Right atrium auricular region (tissue), 2 donors: Measurements from ENCODE around the gene TPH2. TPM values are rescaled to one million over a fixed set of nuclear protein-coding genes. Genes with fewer than 3 reads are reported as not detected.

Experiments used
- DNase-seq: peaks from one replicate; pipeline ENCODE4 v3.0.0-alpha.2; 2019; ENCODE audit warnings: low spot score
- H3K27ac ChIP-seq, 2 donors: fragments of 200-600 bp; sonication (generic); 1 replicate in 1 of 2; 2 replicates in 1 of 2; pipeline ENCODE4 v1.5.1; 2016 to 2019
- H3K27me3 ChIP-seq, 2 donors: fragments of 200-600 bp; sonication (generic); one replicate each; pipeline versions ENCODE4 v1.5.1 to v1.6.0; 2017 to 2019
- H3K36me3 ChIP-seq: fragments of 200-600 bp; sonication (generic); one replicate; pipeline ENCODE4 v1.5.1; 2016
- H3K4me1 ChIP-seq, 2 donors: fragments of 200-600 bp; sonication (generic); one replicate each; pipeline versions ENCODE4 v1.5.1 to v1.6.0; 2017 to 2019
- H3K4me3 ChIP-seq, 2 donors: fragments of 200-600 bp; sonication (generic); 1 replicate in 1 of 2; 2 replicates in 1 of 2; pipeline ENCODE4 v1.5.1; 2017 to 2019; ENCODE audit warnings: mild to moderate bottlenecking in 1 of 2, moderate library complexity in 1 of 2
- H3K9me3 ChIP-seq, 2 donors: fragments of 200-600 bp; sonication (generic); one replicate each; pipeline ENCODE4 v1.5.1; 2019
- total RNA-seq, 2 donors: library from RNA; depleted of rRNA; stranded (reverse); fragments of >200 nt; gene quantifications; one replicate each; pipeline ENCODE4 v1.1.0, GENCODE V29; 2016
- TF ChIP-seq, protein P1 (sequence below), 2 donors: fragments of 200-600 bp; sonication (generic); IDR thresholded peaks; one replicate each; pipeline ENCODE4 v1.5.1; 2019; ENCODE audit warnings: antibody characterized with exemption in 2 of 2

The TPH2 gene
- total RNA-seq, 2 donors from 2014 or later = not detected

DNA sequence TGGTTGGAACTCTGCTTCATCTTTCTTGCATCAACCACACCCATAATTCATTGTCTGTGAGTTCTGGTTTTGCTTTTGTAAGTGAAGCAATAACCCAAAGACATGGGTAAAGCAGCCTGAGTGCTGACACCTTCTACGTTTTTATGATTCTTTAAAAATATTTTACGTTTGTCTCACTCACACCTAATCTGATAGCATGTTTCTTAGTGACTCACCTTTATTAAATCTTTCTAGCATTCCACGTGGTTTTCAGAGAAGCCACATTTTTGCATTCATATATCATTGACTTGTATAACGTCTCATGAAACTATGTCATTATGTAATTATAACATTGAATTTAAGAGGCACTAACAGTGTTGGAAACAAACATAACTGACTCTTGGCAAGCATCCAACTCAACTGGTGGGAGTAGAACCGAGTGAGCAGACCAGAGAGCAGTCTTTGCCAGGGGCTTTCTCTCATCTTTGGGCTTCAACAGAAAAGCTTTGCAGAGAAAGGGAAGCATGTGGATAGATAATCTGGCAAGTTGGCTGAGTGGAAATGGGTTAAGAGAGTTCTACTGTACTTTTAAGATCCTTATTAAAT lies 118.8 kb downstream of the TPH2 start:
- H3K36me3 ChIP-seq = no peaks in the 10 kb centered on the region
- DNase-seq = no peak
- no peaks in the 10 kb centered on the region for H3K27me3 ChIP-seq
- no peaks in the 10 kb centered on the region for H3K4me1 ChIP-seq
- no peak overlapping the region for H3K27ac ChIP-seq
- H3K9me3 ChIP-seq = no peaks in the 10 kb centered on the region
- H3K4me3 ChIP-seq = no peak overlapping the region
- TF ChIP-seq, protein P1, sequence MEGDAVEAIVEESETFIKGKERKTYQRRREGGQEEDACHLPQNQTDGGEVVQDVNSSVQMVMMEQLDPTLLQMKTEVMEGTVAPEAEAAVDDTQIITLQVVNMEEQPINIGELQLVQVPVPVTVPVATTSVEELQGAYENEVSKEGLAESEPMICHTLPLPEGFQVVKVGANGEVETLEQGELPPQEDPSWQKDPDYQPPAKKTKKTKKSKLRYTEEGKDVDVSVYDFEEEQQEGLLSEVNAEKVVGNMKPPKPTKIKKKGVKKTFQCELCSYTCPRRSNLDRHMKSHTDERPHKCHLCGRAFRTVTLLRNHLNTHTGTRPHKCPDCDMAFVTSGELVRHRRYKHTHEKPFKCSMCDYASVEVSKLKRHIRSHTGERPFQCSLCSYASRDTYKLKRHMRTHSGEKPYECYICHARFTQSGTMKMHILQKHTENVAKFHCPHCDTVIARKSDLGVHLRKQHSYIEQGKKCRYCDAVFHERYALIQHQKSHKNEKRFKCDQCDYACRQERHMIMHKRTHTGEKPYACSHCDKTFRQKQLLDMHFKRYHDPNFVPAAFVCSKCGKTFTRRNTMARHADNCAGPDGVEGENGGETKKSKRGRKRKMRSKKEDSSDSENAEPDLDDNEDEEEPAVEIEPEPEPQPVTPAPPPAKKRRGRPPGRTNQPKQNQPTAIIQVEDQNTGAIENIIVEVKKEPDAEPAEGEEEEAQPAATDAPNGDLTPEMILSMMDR (IDR thresholded peaks at IDR 0.05) = no peak

DNA sequence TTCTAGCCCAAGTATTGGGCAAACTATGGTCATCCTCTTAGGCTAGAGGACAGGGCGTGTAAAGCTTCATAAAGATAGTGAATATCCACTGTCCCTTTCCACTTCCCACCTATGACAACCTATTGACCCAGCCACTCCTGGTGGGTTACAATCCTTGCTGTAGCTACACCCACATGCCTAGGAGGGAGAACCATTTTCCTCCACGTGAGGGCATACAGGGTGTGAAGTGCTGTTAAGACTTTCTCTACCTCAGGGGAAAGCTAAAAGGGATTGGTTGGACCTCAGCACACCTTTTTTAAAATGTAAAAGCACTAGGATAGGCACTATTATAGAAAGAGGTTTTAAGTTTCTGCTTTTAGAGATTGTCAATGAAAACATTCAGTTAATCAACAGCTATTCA lies 124.4 kb downstream of the TPH2 start:
- no peaks in the 10 kb centered on the region for H3K9me3 ChIP-seq
- no peaks in the 10 kb centered on the region for H3K27me3 ChIP-seq
- no peak overlapping the region for H3K27ac ChIP-seq
- H3K4me1 ChIP-seq = no peaks in the 10 kb centered on the region
- DNase-seq = no peak
- no peaks in the 10 kb centered on the region for H3K36me3 ChIP-seq
- TF ChIP-seq, protein P1 (IDR thresholded peaks at IDR 0.05) = no peak
- no peak overlapping the region for H3K4me3 ChIP-seq

DNA sequence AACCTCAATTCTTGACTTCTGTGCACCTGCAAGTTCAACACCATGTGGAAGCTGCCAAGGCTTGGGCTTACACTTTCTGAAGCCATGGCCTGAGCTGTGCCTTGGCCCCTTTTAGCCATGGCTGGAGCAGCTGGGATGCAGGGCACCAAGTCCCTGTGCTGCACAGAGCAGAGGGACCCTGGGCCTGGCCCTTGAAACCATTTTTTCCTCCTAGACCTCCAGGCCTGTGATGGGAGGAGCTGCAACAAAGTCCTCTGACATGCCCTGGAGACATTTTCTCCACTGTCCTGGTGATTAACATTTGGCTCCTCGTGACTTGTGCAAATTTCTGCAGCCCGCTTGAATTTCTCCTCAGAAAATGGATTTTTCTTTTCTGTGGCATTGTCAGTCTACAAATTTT lies 132.4 kb downstream of the TPH2 start:
- TF ChIP-seq, protein P1 (IDR thresholded peaks at IDR 0.05) = no peak
- H3K4me1 ChIP-seq = no peaks in the 10 kb centered on the region

DNA sequence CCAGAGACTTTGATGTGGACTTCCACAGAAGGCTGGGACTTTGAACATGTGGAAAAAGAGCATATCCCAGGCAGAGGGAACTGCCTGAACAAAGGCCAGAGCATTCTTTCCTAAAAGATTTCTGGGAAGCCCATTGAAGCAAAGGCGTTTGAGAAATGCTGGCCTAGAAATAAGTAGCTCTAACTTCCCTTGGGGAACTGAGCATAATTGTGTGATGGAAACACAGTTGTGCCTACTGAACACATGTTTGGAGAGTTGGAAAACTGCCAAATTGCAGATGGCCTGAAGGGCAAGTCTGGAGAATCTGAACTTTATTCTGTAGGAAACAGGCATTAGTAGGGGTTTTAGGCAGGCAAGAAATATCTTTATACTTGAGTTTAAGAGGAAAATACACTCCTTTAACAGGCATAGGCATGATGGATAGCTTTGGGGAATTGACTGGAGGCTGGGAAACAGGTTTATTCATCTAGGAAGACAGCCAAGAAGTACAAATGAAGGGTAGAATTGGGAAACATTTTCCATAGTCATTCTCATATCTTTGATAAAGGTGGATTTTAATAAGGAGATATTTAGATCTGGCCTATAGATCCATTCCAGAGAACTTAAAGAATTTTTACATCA lies 134.1 kb downstream of the TPH2 start:
- no peak overlapping the region for H3K27ac ChIP-seq
- H3K4me1 ChIP-seq = no peaks in the 10 kb centered on the region
- no peaks in the 10 kb centered on the region for H3K36me3 ChIP-seq
- DNase-seq = no peak
- no peak overlapping the region for H3K4me3 ChIP-seq
- H3K27me3 ChIP-seq = no peaks in the 10 kb centered on the region
- TF ChIP-seq, protein P1 (IDR thresholded peaks at IDR 0.05) = no peak
- no peaks in the 10 kb centered on the region for H3K9me3 ChIP-seq

More for the DNA sequence above, 132.4 kb downstream of the TPH2 start:
- no peaks in the 10 kb centered on the region for H3K9me3 ChIP-seq
- no peak for DNase-seq
- no peaks in the 10 kb centered on the region for H3K36me3 ChIP-seq
- H3K27ac ChIP-seq = no peak overlapping the region
- H3K4me3 ChIP-seq = no peak overlapping the region
- H3K27me3 ChIP-seq = no peaks in the 10 kb centered on the region

DNA sequence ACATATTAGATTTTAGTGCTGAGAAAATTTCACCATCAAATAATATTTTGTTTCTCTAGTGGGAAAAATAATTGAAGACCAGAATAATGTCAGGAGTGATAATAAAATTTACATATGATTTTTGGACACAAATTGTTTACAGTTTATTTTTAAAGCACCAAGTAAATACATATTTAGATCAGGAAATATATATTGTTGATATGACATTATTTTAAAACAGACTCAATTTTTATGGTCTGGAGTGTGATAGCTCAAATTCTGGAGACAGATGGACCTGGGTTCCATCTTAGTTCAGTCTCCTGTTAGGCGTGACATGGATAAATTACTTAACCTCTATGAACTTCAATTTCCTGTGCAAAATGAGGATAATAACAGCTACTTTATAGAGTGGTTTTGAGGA lies 135.4 kb downstream of the TPH2 start:
- TF ChIP-seq, protein P1 (IDR thresholded peaks at IDR 0.05) = no peak
- H3K27ac ChIP-seq = no peak overlapping the region
- no peaks in the 10 kb centered on the region for H3K4me1 ChIP-seq
- H3K27me3 ChIP-seq = no peaks in the 10 kb centered on the region
- H3K9me3 ChIP-seq = no peaks in the 10 kb centered on the region
- no peaks in the 10 kb centered on the region for H3K36me3 ChIP-seq
- no peak for DNase-seq
- H3K4me3 ChIP-seq = no peak overlapping the region

DNA sequence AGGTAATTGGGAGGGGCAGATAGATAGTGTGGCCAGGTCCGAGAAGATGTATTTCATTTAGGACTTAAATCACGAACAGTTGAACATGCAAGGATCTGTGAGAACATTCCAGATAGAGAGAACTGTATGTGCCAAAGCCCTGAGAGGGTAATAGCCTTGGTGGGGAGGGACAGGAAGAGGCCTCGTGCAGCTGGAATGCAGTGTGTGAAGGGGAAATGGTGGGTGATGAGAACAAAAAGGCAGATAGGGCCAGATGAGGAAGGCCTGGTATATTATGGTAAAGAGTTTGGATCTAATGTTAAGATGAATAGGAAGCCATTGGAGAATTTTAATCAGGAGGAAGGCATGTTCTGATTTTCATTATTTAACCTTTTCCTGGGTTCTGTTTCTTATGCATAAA lies 136.3 kb downstream of the TPH2 start:
- Histone ChIP-seq H3K27me3 (no peaks in the 10 kb centered on the region), H3K4me1 (no peaks in the 10 kb centered on the region), H3K36me3 (no peaks in the 10 kb centered on the region), H3K27ac (no peak overlapping the region), H3K4me3 (no peak overlapping the region), H3K9me3 (no peaks in the 10 kb centered on the region)
- no peak for DNase-seq
- TF ChIP-seq, protein P1 (IDR thresholded peaks at IDR 0.05) = no peak
